PC-3 (cell line): ENCODE data around the gene KIF24. TPM values are rescaled to one million over a fixed set of nuclear protein-coding genes. Genes with fewer than 3 reads are reported as not detected.

Source experiments
- ATAC-seq: fragments of 200-7000 bp; cut with Tn5 transposase; 2 replicates; pipeline ENCODE4 v1.9.1; 2020; ENCODE audit warnings: mild to moderate bottlenecking, moderate library complexity
- BruUV-seq: library from RNA; stranded (reverse); fragments of 400-500 nt; replicated peaks from 2 replicates; lab custom pipeline; 2021; lab: Mats Ljungman, UMichigan
- CTCF ChIA-PET: fragments of 300-600 bp; sonication (Branson Sonifier 250); formaldehyde crosslinking; loops from one replicate; lab custom pipeline; 2022; ENCODE audit warnings: antibody characterized with exemption; lab: Charles Lee
- POLR2A ChIA-PET: fragments of 300-600 bp; sonication (Branson Sonifier 250); formaldehyde crosslinking; loops from one replicate; lab custom pipeline; 2022; ENCODE audit warnings: antibody characterized with exemption; ENCODE audit not compliant: unreplicated experiment; lab: Charles Lee
- DNase-seq: peaks from one replicate; pipeline ENCODE4 v3.0.0-alpha.2; 2015
- H2AFZ ChIP-seq: fragments of 300-600 bp; sonication (generic); 2 replicates; pipeline ENCODE4 v1.6.0; 2016; ENCODE audit warnings: antibody characterized with exemption, low read length
- H3F3A ChIP-seq: fragments of 300-600 bp; sonication (generic); one replicate; pipeline ENCODE4 v1.6.0; 2017; ENCODE audit warnings: antibody characterized with exemption, low read length, control low read depth, mild to moderate bottlenecking; ENCODE audit not compliant: unreplicated experiment
- H3K27ac ChIP-seq: fragments of 300-600 bp; sonication (generic); 2 replicates; pipeline ENCODE4 v1.5.1; 2016; ENCODE audit warnings: mild to moderate bottlenecking, low read length
- H3K27me3 ChIP-seq: fragments of 300-600 bp; sonication (generic); 2 replicates; pipeline ENCODE4 v1.6.1; 2016; ENCODE audit warnings: low read length, mixed read lengths
- H3K36me3 ChIP-seq: fragments of 300-600 bp; sonication (generic); 2 replicates; pipeline ENCODE4 v1.6.1; 2016; ENCODE audit warnings: low read depth, mixed run types, low read length, mixed read lengths
- H3K4me1 ChIP-seq: fragments of 300-600 bp; sonication (generic); 2 replicates; pipeline ENCODE4 v1.5.1; 2016; ENCODE audit warnings: low read length; ENCODE audit not compliant: insufficient read depth
- H3K4me2 ChIP-seq: fragments of 300-600 bp; sonication (generic); 2 replicates; pipeline ENCODE4 v1.6.0; 2016; ENCODE audit warnings: low read length
- H3K4me3 ChIP-seq: fragments of 300-600 bp; sonication (generic); 2 replicates; pipeline ENCODE4 v1.5.1; 2016; ENCODE audit warnings: mild to moderate bottlenecking, low read length, mixed read lengths
- H3K79me2 ChIP-seq: fragments of 300-600 bp; sonication (generic); 2 replicates; pipeline ENCODE4 v1.6.1; 2017; ENCODE audit warnings: low read length, mixed read lengths
- H3K9ac ChIP-seq: fragments of 300-600 bp; sonication (generic); 2 replicates; pipeline ENCODE4 v1.6.0; 2016; ENCODE audit warnings: mild to moderate bottlenecking, low read length
- H3K9me2 ChIP-seq: fragments of 300-600 bp; sonication (generic); replicated peaks from 2 replicates; pipeline ENCODE4 v1.6.1; 2016; ENCODE audit warnings: mixed run types, low read length, mixed read lengths
- H3K9me3 ChIP-seq: fragments of 300-600 bp; sonication (generic); 2 replicates; pipeline ENCODE4 v1.6.1; 2016; ENCODE audit warnings: low read length, mixed read lengths
- H4K20me1 ChIP-seq: fragments of 300-600 bp; sonication (generic); 2 replicates; pipeline ENCODE4 v1.6.1; 2016; ENCODE audit warnings: low read length, mixed read lengths
- EZH2 ChIP-seq: fragments of 300-600 bp; sonication (generic); IDR thresholded peaks from one replicate; pipeline ENCODE4 v1.6.1; 2017; ENCODE audit warnings: antibody characterized with exemption, mild to moderate bottlenecking, low read length; ENCODE audit not compliant: unreplicated experiment
- EZH2phosphoT487 ChIP-seq: fragments of 300-600 bp; sonication (generic); IDR thresholded peaks from 2 replicates; pipeline ENCODE4 v1.6.1; 2018; ENCODE audit warnings: mild to moderate bottlenecking, antibody characterized with exemption, low read length, borderline replicate concordance
- intact Hi-C: fragments of 100-400 bp; cut with micrococcal nuclease; formaldehyde crosslinking; loops from 2 replicates; pipeline ENCODE4 v1.9.0; 2023
- total RNA-seq: library from RNA; depleted of rRNA; stranded (reverse); fragments of >200 nt; gene quantifications from 2 replicates; pipeline ENCODE4 v1.2.3, GENCODE V29; 2014
- TF ChIP-seq, protein P1 (sequence below): fragments of 300-600 bp; sonication (generic); conservative IDR thresholded peaks from 2 replicates; pipeline ENCODE4 v1.5.1; 2017; ENCODE audit warnings: antibody characterized with exemption, low read depth, mild to moderate bottlenecking, low read length

Gene KIF24
- total RNA-seq, 1 experiment from 2014 or later = 4.7 TPM

DNA sequence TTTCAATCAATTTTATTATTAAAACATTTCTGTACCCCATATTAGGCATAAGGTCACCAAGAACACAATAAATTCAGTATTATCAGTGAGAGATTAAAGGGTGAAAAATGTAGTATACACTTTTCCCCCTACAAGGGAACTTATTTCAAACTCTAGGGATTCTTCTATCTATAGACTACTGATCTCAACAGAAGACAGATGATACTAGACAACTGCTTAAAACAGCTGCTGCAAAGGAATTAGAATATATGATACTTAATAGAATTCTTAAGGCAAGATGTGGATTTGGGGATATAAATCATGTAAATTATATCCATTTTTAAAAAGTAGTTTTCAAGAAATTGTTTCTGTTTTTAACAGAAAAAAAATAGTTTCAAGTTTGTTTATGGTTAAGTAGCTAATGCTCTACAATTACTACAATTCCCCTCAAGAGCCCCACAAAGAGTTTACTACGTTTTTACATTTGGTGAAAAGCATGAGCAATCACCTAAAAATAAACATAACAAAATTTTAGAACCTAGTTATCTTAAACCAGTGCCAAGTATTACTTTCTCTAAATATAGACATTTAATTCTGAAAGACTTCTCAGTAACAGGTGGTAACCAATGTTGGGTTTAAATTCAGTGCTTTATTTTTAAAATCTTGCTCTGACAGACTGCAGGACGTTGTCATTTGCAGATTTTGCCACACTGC, 6.0 kb downstream of the KIF24 start:
- no peak overlapping the region for H2AFZ ChIP-seq
- H3K79me2 ChIP-seq = peaks cover 28% of the 10 kb centered on the region
- intact Hi-C loops = no loop called here
- no peaks in the 10 kb centered on the region for H3F3A ChIP-seq
- no peaks in the 10 kb centered on the region for H4K20me1 ChIP-seq
- no TSS peak for BruUV-seq
- CTCF ChIA-PET = no interaction called here
- no peaks in the 10 kb centered on the region for H3K9me2 ChIP-seq
- no peaks in the 10 kb centered on the region for H3K9me3 ChIP-seq
- DNase-seq (no peak), ATAC-seq (no peak)
- H3K27ac ChIP-seq = no peak overlapping the region
- H3K36me3 ChIP-seq = no peaks in the 10 kb centered on the region
- H3K4me2 ChIP-seq = no peak overlapping the region
- no peak overlapping the region for H3K4me3 ChIP-seq
- no peak overlapping the region for H3K9ac ChIP-seq
- no peaks in the 10 kb centered on the region for H3K27me3 ChIP-seq
- no peak for TF ChIP-seq EZH2
- no peak for TF ChIP-seq EZH2phosphoT487
- TF ChIP-seq, protein P1, sequence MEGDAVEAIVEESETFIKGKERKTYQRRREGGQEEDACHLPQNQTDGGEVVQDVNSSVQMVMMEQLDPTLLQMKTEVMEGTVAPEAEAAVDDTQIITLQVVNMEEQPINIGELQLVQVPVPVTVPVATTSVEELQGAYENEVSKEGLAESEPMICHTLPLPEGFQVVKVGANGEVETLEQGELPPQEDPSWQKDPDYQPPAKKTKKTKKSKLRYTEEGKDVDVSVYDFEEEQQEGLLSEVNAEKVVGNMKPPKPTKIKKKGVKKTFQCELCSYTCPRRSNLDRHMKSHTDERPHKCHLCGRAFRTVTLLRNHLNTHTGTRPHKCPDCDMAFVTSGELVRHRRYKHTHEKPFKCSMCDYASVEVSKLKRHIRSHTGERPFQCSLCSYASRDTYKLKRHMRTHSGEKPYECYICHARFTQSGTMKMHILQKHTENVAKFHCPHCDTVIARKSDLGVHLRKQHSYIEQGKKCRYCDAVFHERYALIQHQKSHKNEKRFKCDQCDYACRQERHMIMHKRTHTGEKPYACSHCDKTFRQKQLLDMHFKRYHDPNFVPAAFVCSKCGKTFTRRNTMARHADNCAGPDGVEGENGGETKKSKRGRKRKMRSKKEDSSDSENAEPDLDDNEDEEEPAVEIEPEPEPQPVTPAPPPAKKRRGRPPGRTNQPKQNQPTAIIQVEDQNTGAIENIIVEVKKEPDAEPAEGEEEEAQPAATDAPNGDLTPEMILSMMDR = no peak
- POLR2A ChIA-PET = no interaction called here
- peaks cover 2% of the 10 kb centered on the region; the same call in 1 of the 2 replicates for H3K4me1 ChIP-seq

DNA sequence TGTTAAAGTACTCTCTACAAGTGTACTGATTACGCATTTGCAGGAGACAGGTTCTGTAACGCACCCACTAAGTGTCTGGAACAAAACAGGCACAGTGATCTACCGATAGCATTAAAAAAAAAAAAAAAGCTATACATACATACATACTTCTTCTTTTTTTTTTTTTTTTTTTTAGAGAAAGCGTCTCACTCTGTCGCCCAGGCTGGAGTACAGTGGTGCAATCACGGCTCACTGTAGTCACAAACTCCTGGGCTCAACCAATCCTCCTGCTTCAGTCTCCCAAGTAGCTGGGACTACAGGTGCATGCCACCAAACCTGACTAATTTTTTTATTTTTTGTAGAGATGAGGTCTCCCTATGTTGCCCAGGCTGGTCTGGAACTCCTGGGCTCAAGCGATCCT, 7.6 kb downstream of the KIF24 start:
- ChIA-PET POLR2A (no interaction called here), CTCF (no interaction called here)
- Histone ChIP-seq H3K9me3 (no peaks in the 10 kb centered on the region), H3K79me2 (peaks cover 14% of the 10 kb centered on the region), H3K9ac (no peak overlapping the region), H3K27me3 (no peaks in the 10 kb centered on the region), H4K20me1 (no peaks in the 10 kb centered on the region), H3K27ac (no peak overlapping the region), H2AFZ (no peak overlapping the region), H3K4me2 (no peak overlapping the region), H3K4me1 (no peaks in the 10 kb centered on the region; the same call in 1 of the 2 replicates), H3F3A (no peaks in the 10 kb centered on the region), H3K4me3 (no peak overlapping the region), H3K36me3 (no peaks in the 10 kb centered on the region), H3K9me2 (no peaks in the 10 kb centered on the region)
- intact Hi-C loops = no loop called here
- no peak for ATAC-seq
- TF ChIP-seq EZH2 (no peak), EZH2phosphoT487 (no peak)
- TF ChIP-seq, protein P1 = no peak
- DNase-seq = no peak
- no TSS peak for BruUV-seq

DNA sequence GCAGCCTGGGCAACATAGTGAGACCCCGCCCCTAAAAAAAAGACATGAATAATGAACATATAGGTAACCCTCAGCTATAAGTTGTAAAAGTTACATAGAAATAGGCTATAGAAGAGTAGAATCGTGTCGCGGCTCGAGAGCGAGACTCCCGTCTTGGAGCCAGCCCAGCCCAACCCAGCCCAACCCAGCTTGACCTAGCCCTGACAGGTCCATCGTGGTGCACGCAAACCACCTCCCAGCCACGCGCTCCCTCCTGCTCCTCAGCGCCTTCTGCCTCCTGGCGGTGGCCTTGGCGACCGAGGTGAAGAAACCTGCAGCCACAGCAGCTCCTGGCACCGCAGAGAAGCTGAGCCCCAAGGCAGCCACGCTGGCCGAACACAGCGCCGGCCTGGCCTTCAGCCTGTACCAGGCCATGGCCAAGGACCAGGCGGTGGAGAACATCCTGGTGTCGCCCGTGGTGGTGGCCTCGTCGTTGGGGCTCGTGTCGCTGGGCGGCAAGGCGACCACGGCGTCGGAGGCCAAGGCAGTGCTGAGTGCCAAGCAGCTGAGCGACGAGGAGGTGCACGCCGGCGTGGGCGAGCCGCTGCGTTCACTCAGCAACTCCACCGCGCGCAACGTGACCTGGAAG, 10.8 kb downstream of the KIF24 start:
- H3K9ac ChIP-seq = no peak overlapping the region
- H3F3A ChIP-seq = no peaks in the 10 kb centered on the region
- ChIA-PET POLR2A (no interaction called here), CTCF (no interaction called here)
- ATAC-seq (no peak), DNase-seq (no peak)
- H3K27ac ChIP-seq = no peak overlapping the region
- H3K4me3 ChIP-seq = no peak overlapping the region
- TF ChIP-seq EZH2 = no peak
- no peaks in the 10 kb centered on the region for H3K36me3 ChIP-seq
- intact Hi-C loops = no loop called here
- 0 out of 2 replicates have a peak, but pooled peaks cover 3% of the 10 kb centered on the region for H3K79me2 ChIP-seq
- BruUV-seq = no TSS peak
- no peaks in the 10 kb centered on the region for H3K4me1 ChIP-seq
- H3K27me3 ChIP-seq = no peaks in the 10 kb centered on the region
- no peak overlapping the region for H2AFZ ChIP-seq
- no peaks in the 10 kb centered on the region for H3K9me3 ChIP-seq
- H3K9me2 ChIP-seq = no peaks in the 10 kb centered on the region
- no peak overlapping the region for H3K4me2 ChIP-seq
- H4K20me1 ChIP-seq = no peaks in the 10 kb centered on the region
